Keratinocyte (primary cell): ENCODE measurements around the gene SRR.

Experiments
- CTCF ChIP-seq, 3 experiments: IDR thresholded peaks in 1 of 3; conservative IDR thresholded peaks in 1 of 3; optimal IDR thresholded peaks in 1 of 3; 2 replicates in 2 of 3; 3 replicates in 1 of 3; pipeline versions ENCODE3 to v1.5.1; 2011; ENCODE audit warnings: low read length in 3 of 3, mild to moderate bottlenecking in 3 of 3, moderate library complexity in 2 of 3, control low read depth in 1 of 3, inconsistent platforms in 1 of 3; ENCODE audit not compliant: insufficient read depth in 2 of 3; ENCODE audit errors: extremely low read depth in 1 of 3
- EZH2 ChIP-seq: IDR thresholded peaks from one replicate; pipeline ENCODE4 v1.6.1; 2012; ENCODE audit warnings: inconsistent platforms, mild to moderate bottlenecking, low read length, moderate library complexity

DNA sequence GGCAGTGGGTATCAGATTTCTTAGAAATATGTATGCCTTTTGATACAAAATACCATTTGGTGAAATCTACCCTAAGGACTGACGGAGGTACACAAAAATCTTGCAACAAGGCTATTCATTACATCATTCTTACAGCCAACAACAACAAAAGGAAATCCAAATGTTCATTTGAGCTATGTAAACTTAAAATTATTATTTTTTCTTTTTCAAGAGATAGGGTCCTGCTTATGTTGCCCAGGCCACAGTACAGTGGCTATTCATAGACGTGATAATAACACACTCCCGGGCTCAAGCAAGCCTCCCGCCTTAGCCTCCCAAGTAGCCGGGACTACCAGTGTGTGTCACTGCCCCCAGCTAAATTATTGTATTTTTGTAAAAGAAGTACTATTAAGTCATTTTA is 9.0 kb downstream of the SRR start:
- no peak for TF ChIP-seq CTCF (optimal IDR thresholded peaks at IDR 0.05 in 1 of 3, IDR thresholded peaks at IDR 0.05 in 1 of 3, conservative IDR thresholded peaks at IDR 0.05 in 1 of 3; ENCODE audit: extremely low read depth in 1 of 3, insufficient read depth in 2 of 3, low read length in 3 of 3)
- no peak for TF ChIP-seq EZH2
